HL-60/S4 (cell line): Measurements from ENCODE around the gene ETS1.

Experiments
- in situ Hi-C: fragments of 300-500 bp; cut with MboI; formaldehyde crosslinking; loops from 2 replicates; pipeline ENCODE4 v1.14.3; 2022; ENCODE audit warnings: low sequenced_read_pairs

Gene ETS1

DNA sequence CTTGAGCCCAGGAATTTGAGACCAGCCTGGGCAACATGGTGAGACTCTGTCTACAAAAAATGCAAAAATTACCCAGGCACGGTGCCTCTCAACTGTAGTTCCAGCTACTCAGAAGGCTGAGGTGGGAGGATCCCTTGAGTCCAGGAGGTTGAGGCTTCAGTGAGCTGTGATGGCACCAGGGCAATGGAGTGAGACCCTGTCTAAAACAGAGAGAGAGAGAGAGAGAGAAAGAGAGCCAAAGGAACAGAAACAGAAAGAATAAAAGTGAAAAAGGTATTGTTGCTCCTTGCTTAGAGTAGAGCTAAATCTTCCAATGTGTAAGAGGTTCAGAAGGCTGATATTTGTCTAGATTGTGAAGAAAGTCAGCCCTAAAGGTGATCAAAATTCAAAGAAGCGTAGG lies 8.9 kb upstream of the ETS1 start:
- in situ Hi-C loops = no loop called here

- in situ Hi-C loops = no loop called here
These were observed 8.4 kb upstream of the ETS1 start for GRCh38 chr11:128595775-128596174.

GRCh38 chr11:128595221-128595620 lies 7.9 kb upstream of the ETS1 start:
- in situ Hi-C loops = no loop called here

GRCh38 chr11:128594226-128594625 lies 6.9 kb upstream of the ETS1 start:
- in situ Hi-C loops = no loop called here

- in situ Hi-C loops = no loop called here
These were observed 5.9 kb upstream of the ETS1 start for GRCh38 chr11:128593281-128593680.

- in situ Hi-C loops = no loop called here
These were observed 5.1 kb upstream of the ETS1 start for GRCh38 chr11:128592454-128592853.

- in situ Hi-C loops = no loop called here
These were observed 3.2 kb upstream of the ETS1 start for GRCh38 chr11:128590587-128590986.

DNA sequence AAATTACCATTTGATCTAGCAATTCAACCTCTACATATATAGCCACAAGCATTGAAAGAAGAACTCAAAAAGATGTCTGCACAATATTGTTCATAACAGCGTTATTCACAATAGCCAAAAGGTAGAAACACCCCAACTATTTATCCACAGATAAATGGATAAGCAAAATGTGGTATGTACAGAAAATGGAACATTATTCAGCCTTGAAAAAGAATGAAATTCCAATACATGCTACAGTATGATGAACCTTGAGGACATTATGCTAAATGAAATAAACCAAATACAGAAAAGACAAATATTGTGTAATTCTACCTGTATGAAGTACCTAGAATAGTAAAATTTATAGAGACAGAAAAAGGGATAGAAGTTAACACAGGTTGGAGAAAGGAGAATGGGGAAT lies 2.6 kb upstream of the ETS1 start:
- in situ Hi-C loops = no loop called here

- in situ Hi-C loops = no loop called here
These were observed 735 bp upstream of the ETS1 start for GRCh38 chr11:128588093-128588492.

- in situ Hi-C loops = no loop called here
These were observed 669 bp downstream of the ETS1 start for GRCh38 chr11:128586689-128587088.

DNA sequence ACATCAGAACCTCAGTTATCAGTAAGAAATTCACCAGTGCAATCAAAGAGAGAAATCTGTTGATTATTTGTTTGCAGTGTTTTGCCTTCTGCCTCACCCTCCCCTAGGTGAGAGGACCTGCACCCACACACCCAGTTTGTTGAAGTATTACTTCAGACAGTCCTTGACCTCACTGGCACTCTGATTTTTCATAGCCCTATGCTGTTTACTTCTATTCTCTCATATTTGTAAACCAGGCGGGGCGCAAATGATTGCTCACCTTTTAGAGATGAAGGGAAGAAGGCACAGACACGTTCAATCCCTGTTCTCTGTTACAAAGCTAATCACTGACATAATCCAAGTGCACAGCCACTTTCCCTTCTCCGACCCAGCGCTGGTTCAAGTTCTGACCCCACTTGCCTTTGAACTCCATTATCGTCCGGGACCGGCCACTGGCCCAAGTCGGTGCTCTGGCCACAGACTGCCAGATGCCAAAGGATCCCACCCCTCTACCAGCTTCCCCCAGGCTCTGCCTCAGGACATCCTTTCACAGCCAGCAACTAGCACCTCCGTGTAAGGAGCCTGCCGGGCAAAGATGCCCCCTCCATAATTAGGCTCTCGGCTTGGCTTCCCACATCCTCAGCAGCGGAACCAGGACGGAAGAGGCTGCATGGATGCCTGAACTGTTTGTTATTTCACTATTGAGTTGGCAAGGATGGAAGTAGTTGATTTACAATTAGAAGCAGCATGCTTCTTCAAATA lies 1.7 kb downstream of the ETS1 start:
- in situ Hi-C loops = no loop called here

DNA sequence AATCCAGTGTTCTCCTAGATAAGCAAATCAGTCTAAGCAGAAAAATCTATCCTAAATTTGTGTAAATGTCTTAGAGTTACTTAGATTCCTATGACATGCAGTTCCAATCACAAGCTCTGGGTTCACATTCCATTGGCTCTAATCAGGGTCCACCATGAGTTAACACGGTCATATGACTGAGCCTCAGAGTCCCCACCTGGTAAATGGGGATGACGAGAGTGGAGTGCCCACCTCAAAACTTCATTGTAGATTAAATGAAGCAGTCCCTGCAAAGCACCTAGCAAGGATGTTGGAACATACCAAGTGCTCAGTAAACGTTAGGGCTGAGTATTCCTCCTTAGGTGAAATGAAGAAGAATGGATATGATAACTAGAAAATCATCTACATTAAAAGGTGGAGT lies 3.1 kb downstream of the ETS1 start:
- in situ Hi-C loops = no loop called here

- in situ Hi-C loops = no loop called here
These were observed 4.6 kb downstream of the ETS1 start for GRCh38 chr11:128582496-128583366.

DNA sequence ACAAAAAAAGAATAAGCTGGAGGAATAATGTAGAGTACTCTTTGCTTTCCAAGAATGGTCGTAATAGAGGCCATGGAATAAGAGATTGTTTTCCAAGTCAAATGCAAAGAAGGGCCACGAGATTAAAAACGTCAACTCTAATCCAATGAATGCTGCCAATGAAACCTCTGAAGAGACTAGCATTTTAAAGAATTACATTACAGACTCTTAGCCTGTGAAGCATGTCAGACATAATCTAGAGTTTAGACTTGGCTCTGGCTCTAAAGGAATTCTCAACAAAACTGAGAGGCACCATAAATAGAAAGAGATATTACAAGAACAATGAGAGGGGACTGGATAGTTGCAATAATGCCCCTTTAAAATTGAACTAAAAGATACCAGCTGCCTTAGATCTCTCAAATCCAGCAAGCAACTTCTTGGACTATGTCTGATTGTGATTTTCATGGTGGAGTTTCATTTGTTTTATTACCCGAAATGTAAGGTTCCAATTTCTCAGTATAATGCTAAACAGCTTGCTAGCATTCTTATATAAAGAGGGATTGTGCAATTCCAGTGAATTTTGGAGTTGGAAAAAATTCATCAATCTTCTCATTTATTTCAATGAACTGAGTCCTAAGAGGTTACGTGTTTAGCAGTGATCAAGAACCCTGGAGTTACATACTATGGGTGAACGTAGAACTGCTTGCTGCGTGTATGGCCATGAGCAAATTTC lies 5.6 kb downstream of the ETS1 start:
- in situ Hi-C loops = no loop called here

DNA sequence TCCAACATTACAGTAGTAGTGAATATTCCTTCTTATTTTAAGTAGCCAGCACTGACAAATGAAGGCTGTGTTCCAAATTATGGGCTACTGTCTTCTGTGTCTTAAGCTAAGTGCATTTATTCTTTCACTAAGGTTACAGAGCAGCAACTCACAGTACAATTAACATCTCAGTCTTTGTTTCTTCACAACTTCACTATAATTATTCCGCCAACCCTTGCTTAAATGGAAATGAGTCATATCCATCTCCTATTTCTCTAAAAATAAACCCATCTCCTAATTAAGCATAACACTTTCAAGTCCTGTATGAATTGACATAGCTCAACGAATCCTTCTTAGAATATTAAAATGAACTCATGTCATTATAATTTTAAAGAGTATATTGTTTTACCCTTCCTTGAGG lies 6.7 kb downstream of the ETS1 start:
- in situ Hi-C loops = no loop called here

DNA sequence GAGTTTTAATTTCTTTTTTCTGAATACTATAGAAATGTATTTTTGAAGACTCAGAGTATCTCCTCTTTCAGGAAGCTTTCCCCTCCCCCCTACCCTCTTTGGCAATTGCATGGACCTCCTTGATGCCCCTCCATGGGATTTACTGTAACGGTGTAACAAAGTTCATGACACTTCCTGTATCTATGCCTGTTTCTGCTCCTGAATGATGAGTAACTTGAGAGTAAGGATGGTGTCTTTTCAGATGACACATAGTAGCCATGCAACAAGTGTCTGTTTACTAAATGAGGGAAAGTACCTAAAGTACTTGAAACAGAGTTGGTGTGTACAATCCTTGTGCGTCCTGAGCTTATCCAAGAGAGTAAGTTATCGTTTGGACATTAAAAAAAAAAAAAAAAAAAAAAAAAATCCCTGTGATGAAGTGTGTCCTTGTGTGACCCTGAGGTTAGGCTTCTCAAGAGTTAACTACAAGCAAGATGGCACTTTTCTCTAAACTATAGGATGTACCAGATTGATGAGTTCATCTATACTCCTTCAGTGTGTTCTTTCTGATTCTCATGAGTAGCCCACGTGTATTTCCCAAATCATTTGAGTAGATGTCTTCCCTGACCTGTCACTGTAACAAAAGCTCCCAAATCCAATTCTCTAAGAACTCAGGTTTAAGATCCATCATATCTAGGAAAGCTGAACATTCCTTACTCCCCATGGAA lies 7.4 kb downstream of the ETS1 start:
- in situ Hi-C loops = no loop called here

GRCh38 chr11:128576555-128576954 lies 10.8 kb downstream of the ETS1 start:
- in situ Hi-C loops = no loop called here

DNA sequence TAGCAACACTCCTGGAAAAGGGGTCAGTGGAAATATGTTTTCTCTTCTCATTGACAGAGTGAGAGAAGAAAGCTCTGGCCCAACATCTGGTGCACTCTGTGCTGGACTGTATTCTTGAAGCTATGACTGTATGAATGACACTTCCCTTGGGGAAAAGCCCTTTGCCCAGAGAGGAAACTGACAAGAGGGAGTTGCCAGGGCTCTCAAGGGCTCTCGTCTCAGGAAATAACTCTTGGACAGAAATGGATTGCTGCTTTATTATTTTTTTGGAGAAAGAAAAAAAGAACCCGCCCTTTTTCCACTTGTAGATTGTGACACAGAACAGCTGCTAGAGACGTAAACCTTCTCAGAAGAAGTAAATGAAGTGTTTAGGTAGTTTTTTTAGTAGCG lies 11.4 kb downstream of the ETS1 start:
- in situ Hi-C loops = no loop called here

DNA sequence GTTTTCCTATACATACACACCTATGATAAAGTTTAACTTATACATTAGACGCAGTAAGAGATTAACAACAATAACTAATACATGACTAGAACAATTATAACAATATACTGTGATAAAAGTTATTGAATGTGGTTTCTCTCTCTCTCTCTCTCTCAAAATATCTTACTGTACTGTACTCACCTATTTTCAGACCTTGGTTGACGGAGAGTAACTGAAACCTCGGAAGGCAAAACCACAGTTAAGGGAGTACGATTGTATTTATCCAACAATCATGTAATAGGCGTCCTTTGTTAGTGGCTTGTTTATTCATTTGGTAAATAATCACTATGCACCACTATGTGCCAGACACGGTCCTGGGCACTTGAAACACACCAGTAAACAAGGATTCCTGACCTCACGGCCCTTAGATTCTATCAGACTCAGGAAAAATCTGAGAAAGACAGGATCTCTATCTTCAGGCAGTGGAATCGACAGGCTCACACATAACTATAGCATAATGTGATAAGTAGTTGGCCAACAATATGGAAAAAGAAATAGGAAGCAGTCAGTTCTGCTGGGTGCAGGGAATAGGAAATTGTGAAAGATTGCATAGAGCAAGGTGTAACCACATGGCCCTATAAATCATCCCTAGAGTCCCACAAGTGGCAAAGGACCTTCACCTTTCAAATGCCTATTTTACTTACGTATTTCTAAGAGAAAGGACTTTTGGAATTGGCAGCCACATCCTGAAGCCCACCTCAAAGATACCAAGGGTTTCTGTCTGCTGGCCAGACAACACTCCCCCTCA lies 12.0 kb downstream of the ETS1 start:
- in situ Hi-C loops = no loop called here

- in situ Hi-C loops = no loop called here
These were observed 12.8 kb downstream of the ETS1 start for GRCh38 chr11:128574576-128575011.
